NCI-H446 treated with DMSO at 0.1 percent for 48 hours (cell line): ENCODE measurements around the gene GREM1.

ENCODE experiments used
- DNase-seq: peaks from one replicate; lab custom pipeline; 2025; lab: John Stamatoyannopoulos, UW

GREM1 gene

GRCh38 chr15:32781781-32782180 is 64.0 kb downstream of the GREM1 start:
- DNase-seq, result no peak

- DNase-seq, result no peak
Observed at GRCh38 chr15:32784581-32784980, 66.8 kb downstream of the GREM1 start.

DNA sequence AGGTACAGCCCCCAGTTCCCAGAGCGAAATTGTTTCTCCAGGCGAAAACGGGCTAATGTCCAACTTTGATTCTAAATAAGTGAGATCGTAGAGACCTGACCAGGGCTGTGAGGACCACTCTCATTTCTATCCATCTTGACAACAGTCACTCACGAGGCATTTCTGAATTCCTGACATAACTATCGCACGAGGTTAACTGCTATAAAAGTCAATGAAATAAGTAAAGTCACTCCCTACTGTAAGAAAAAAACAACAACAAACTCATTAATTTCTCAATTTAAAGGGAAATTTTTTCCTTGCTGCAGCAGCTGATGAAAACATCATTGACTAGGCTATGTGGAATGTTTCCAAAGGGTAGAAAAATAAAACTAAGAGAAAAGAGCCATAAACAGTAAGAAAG is 69.1 kb downstream of the GREM1 start:
- no peak for DNase-seq

DNA sequence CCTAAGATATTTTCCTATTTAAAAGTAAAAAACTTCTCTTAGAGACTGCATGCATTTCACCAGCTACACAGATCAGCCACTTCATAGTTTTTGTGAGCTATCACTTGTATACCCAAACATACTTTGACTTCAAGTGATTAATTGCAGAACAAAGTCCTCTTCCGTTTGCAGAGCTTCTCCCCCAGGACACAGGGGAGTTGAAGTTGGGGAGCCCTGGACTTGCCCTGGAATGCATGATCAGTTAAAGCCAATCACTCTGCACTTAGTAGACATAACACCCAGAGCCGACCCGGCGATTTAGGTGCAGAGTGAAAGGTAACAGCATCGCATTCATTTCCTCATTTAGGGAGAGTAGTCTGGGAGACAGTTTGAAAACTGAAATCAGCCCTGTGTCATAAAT is 70.1 kb downstream of the GREM1 start:
- no peak for DNase-seq

DNA sequence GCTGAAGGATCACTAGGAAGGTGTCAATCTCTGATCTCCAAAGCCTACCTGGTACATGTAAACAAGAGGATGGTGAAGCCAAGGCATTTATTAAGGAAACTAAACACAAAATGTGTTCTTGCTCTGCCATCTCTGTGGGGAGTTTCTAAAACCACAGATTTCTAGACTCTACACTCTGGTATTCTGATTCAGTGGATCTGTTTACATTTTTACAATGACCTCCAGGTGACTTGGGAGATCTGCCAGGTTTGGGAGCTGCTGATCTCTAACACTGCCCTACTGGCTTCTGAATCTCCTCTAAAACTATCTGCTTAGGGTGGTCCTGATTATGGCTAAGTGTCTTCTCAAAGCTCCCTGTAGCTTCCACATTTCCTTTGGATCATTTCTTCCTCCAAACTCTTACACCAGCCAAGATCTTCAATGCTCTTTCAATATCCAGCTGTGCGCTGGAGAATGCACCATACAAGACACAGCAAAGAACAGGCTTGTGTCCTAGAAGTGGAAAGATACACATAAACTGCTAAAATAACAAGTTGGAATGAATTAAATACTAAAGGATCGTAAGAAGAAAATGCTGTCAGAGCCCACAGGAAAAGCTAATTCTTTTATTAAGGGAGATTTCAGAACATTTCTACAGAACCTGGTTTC is 72.7 kb downstream of the GREM1 start:
- no peak for DNase-seq

DNA sequence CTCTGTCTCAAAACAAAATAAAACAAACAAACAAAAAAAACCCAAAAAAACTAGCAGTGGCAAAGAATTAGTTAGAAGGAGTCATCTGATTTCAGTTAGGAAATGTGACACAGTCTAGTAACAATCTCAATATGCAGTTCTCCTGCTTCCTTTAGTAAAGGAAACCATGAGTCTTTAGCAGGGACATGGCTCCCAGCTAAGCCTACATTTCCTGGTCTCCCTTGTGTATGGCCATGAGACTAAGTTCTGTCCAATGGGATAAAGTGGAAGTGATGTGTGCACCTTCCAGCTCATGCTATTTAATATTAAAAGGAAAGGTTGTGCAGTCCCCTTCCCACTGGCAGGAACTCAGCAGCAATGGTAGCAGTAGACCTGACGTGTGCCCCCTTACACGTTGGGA is 74.6 kb downstream of the GREM1 start:
- DNase-seq, result no peak
